Activated gamma-delta T cell treated with Interleukin-2 at 50 U/mL for 16 hours (primary cell): Measurements from ENCODE around the gene ROR2.
"Not testable (repeated sequence)": the region's sequence is repeated elsewhere in the genome, so short reads cannot be mapped to it uniquely, and the experiment has no call there.

Experiments used
- DNase-seq: peaks from one replicate; pipeline ENCODE4 v3.0.0-alpha.2; 2020

ROR2 gene

DNA sequence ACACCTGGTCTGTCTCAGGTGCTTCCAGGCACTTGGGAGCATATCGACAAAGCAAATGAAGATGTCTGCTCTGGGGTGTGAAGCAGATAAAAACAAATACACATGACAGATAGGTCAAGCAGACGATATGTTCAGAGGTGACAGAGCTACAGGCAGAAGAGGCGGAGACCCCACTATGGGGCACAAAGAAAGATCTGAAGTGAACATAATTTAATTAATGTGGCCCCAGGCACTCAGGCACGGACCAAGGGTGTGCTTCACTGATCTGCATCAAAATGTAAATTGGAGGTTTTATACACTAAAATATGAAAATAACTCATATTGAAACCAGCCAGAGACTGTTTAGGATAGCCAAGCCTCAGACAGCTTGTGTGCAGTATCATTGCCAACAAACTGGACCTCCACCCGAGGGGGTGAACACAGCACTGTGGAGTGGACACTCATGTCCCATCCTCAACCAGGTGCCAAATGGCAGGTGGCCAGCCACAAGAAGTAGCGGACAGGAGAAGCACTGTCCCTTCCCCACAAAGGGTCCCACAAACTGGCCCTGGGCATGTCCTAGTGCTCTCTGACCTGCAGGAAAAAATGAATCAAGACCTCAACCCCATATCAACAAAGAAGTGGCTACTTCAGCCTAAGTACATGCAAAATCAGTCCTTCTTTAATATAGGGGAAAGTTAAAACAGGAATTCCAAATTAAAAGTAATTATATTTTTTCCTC is 29.2 kb downstream of the ROR2 start:
- DNase-seq: no peak

- DNase-seq: no peak
Measured at GRCh38 chr9:91919621-91920020, 30.4 kb downstream of the ROR2 start.

- no peak for DNase-seq
Measured at GRCh38 chr9:91917436-91917835, 32.6 kb downstream of the ROR2 start.

DNA sequence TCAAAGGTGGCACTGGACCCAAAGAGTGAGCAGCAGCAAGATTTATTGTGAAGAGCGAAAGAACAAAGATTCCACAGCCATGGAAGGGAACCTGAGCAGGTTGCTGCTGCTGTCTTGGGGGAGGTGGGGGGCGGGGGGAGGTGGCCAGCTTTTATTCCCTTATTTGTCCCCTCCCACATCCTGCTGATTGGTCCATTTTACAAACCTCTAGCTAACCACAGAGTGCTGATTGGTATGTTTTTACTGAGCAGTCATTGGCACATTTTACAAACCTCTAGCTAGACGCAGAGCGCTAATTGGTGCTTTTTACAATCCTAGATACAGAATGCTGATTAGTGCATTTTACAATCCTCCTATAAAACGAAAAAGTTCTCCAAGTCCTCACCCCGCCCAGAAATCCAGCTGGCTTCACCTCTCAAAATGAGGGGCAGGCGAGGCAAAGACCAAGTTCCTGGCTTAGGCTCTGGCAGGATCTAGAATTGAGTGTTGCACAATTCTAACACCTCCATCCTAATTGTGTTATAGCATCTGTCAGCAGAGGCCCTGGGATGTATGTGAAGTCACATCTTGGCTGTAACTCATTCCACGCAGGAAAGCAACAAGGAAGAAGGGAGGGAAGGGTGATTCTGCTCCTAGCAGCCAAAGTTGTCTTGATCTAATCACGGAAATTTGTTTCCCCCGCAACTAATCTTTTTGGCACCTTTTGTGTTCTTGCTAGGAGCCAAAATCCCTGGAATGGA is 34.3 kb downstream of the ROR2 start:
- DNase-seq: no peak

GRCh38 chr9:91914937-91915336 is 35.1 kb downstream of the ROR2 start:
- no peak for DNase-seq

DNA sequence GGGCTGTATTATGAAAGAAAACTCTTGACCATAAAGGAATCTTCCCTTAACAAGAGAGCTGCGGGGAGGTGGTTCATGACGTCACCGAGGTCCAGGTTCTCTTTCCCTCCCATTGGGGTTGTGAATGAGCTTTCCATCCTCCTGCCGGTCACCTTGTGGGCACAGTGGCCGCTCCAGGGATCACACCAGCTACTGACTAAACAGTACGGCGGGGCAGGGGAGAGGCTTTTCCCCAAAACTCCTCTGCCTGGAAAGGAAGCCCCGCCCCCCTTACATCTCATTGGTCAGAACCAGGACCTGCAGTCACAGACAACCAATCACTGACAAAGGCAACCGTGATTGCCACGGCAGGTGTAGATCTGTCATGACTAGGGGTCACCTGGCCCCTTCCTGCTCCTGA is 35.6 kb downstream of the ROR2 start:
- DNase-seq: no peak

GRCh38 chr9:91913986-91914385 is 36.0 kb downstream of the ROR2 start:
- DNase-seq: no peak

GRCh38 chr9:91913096-91913495 is 36.9 kb downstream of the ROR2 start:
- no peak for DNase-seq

GRCh38 chr9:91911657-91912056 is 38.4 kb downstream of the ROR2 start:
- DNase-seq: no peak

DNA sequence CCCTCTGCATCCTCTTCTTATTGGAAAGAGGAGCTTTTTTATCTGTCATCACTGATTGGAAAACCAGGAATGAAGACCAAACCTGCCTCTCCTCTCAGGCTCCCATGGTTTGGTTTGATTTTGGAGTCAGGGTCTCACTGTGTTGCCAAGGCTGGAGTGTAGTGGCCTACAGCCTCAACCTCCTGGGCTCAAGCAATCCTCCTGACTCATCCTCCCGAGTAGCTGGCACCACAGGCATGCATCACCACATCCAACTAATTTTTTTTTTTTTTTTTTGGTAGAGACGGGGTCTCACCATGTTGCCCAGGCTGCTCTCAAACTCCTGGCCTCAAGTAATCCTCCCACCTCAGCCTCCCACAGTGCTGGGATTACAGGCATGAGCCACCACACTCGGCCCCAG is 40.8 kb downstream of the ROR2 start:
- not testable (repeated sequence) for DNase-seq

GRCh38 chr9:91908746-91909145 is 41.3 kb downstream of the ROR2 start:
- DNase-seq: no peak

GRCh38 chr9:91908293-91908623 is 41.8 kb downstream of the ROR2 start:
- DNase-seq: no peak

DNA sequence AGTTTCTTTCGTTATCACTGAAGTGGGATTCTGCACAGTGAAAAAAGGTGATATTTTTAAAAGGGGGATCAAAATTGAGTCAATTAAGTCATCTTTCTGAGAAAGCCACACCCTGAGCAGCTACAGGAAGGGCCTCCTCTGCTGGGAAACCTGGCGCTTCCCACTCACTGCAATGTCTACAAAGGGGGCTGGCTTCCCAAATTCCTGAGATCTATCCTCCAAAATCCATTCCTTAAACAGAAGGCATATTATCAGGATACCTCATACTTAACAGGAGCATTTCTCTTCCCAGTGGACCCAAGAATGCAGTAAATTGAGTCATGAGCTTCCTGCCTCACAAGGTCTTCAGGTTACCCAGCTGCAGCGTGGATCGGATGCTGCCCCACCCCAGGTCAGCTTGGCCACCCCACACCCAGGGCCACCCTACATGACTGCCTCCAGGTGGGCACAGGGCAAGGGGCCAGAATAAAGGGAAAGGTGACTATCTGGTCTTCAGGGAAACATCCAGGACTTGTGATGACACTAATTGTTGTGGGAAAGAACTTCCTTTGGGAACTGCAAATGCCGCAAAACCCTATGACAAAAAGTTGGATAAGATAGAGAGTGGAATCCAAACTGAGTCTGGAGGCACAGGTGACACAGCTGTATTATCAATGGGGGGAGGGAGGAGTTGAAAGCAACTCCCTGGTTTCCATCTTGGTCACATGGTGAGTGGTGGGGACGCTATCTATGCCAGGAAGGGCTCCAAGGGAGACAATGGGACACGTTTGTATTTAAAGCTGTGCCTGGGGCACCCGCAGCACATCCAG is 42.3 kb downstream of the ROR2 start:
- DNase-seq: no peak

GRCh38 chr9:91905991-91906469 is 44.0 kb downstream of the ROR2 start:
- peak; percentile 37 for DNase-seq

GRCh38 chr9:91905237-91905650 is 44.8 kb downstream of the ROR2 start:
- no peak for DNase-seq

DNA sequence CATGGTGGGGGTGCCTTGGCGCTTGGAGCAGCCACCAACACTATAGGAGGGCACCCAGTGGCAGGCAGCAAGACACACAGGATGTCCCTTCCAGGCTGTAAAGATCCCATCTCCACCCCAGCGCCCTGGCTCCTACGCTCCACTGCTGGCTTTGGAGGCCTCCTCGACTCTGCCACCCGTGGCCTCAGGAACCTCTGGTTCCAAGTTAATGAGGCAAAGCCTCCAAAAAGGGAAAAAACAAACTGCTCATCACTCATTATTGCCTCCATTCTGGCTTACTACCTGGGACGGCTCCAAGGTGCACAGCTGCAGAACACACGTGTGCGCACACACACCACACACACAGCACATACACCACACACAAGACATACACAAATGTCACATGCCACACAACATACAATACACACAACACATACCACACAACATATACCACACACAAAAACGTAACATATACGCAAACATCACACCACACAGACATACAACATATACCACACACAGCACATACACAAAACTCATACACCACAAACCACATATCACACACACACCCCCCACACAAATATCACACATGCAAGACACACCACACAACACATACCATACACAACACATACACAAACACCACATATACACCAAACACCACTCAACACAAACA is 45.3 kb downstream of the ROR2 start:
- no peak for DNase-seq

- no peak for DNase-seq
Measured at GRCh38 chr9:91903126-91903911, 46.7 kb downstream of the ROR2 start.

DNA sequence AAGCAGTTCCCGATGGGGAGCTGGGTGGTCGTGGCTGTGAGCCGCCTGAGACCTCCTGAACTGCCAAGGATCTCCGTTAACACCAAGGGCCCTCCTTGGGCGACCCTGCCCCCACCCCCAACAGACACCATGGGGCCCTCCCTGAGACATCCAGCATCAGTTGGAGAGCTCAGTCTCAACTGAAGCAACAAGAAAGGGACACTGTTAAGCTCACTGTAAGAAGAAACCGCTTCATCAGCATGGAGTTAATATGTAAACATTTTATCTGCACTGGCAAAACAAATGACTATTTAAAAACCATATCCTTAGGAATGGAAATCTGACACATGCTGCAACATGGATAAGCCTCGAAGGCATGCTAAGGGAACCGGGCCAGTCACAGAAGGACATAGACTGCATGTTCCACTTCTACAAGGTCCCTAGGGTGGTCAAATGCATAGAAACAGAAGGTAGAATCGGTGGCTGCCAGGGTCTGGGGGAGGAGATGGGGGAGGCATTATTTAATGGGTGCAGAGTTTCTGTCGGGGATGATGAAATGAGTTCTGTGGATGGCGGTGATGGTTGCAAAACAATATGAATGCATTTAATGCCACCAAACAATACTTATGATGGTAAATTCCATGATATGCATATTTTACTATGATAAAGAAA is 47.4 kb downstream of the ROR2 start:
- no peak for DNase-seq

GRCh38 chr9:91900797-91901177 is 49.2 kb downstream of the ROR2 start:
- no peak for DNase-seq

DNA sequence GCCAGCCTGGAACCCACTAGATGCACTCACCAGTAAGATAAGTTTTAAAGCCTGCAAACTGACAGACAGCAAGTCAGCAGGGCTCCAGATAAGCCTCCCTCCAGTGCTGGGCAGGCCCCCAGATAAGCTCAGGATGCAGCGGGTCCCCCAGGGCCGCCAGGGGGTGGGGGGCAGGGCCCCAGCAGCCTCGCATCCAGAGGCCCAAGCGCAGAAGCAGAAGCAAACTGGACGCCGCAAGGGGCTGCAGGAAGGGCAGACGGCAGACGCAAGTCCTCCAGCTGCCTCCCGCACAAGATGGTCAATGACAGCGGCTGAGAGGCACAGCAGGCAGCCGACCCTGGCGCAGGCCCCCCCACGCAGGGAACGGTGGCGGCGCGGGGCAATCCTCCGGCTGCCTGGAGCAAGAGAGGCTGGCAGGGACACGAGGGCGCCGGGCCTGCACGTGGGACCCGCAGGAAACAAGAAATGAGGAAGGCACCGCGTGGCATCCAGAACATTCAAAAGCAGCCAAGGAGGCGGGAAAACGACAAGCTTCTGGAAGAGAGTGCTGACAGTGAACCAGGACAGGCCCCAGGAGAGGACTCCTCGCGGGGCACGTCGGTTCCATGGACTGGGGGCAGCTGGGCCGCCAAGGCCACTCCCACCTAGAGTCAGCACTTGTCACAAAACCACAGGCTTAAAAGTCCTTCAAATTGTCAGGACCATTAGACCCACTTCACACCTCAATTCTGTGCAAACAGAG is 49.8 kb downstream of the ROR2 start:
- DNase-seq: no peak

- DNase-seq: no peak
Measured at GRCh38 chr9:91899594-91899993, 50.4 kb downstream of the ROR2 start.
